ENCODE data around the gene TEX53.
A peak's percentile ranks its signal among the peaks of the same experiment; 100 is the strongest.

TEX53 gene

GRCh38 chr9:114682846-114683245 lies 25.2 kb upstream of the TEX53 start:
- no peak overlapping the region for H3K4me3 ChIP-seq (ENCODE audit: low read length, poor library complexity, severe bottlenecking)
- no peaks in the 10 kb centered on the region for H3K79me2 ChIP-seq (ENCODE audit: insufficient read depth, low read length)
- no peaks in the 10 kb centered on the region for H3F3A ChIP-seq (ENCODE audit: low read depth)
- H3K36me3 ChIP-seq (ENCODE audit: insufficient read depth, low read length): no peaks in the 10 kb centered on the region
- no peaks in the 10 kb centered on the region for H3K9me3 ChIP-seq (ENCODE audit: insufficient read depth, low read depth, low read length)
- no peak overlapping the region for H2AFZ ChIP-seq (ENCODE audit: low read length)
- no peak overlapping the region for H3K4me2 ChIP-seq (ENCODE audit: low read depth, low read length, poor library complexity, severe bottlenecking)
- no peaks in the 10 kb centered on the region for H3K9me2 ChIP-seq (replicated peaks; ENCODE audit: low read depth, low read length)
- H3K27me3 ChIP-seq (ENCODE audit: insufficient read depth, low read length, poor library complexity, severe bottlenecking): no peaks in the 10 kb centered on the region
- H4K20me1 ChIP-seq (ENCODE audit: insufficient read depth, low read length, poor library complexity, severe bottlenecking): no peaks in the 10 kb centered on the region
- H3K4me1 ChIP-seq (ENCODE audit: insufficient read depth, low read length, poor library complexity, severe bottlenecking): no peaks in the 10 kb centered on the region
- TF ChIP-seq CTCF (conservative IDR thresholded peaks at IDR 0.05; ENCODE audit: low read length) (no peak), EZH2phosphoT487 (IDR thresholded peaks at IDR 0.05; ENCODE audit: borderline replicate concordance) (no peak)
- H3K9ac ChIP-seq (ENCODE audit: low read depth, low read length, poor library complexity, severe bottlenecking): no peak overlapping the region

- Histone ChIP-seq H3K4me2 (ENCODE audit: low read depth, low read length, poor library complexity, severe bottlenecking) (peak within 1 kb of the TSS; percentile 1), H3K79me2 (ENCODE audit: insufficient read depth, low read length) (no peaks in the 10 kb centered on the region), H3K9ac (ENCODE audit: low read depth, low read length, poor library complexity, severe bottlenecking) (no peak within 1 kb of the TSS), H3K4me3 (ENCODE audit: low read length, poor library complexity, severe bottlenecking) (no peak within 1 kb of the TSS), H3K9me3 (ENCODE audit: insufficient read depth, low read depth, low read length) (no peaks in the 10 kb centered on the region), H3K4me1 (ENCODE audit: insufficient read depth, low read length, poor library complexity, severe bottlenecking) (no peaks in the 10 kb centered on the region), H3K9me2 (replicated peaks; ENCODE audit: low read depth, low read length) (no peaks in the 10 kb centered on the region), H4K20me1 (ENCODE audit: insufficient read depth, low read length, poor library complexity, severe bottlenecking) (no peaks in the 10 kb centered on the region), H3K36me3 (ENCODE audit: insufficient read depth, low read length) (no peaks in the 10 kb centered on the region), H3K27me3 (ENCODE audit: insufficient read depth, low read length, poor library complexity, severe bottlenecking) (no peaks in the 10 kb centered on the region), H2AFZ (ENCODE audit: low read length) (peak within 1 kb of the TSS; percentile 7; the same call in 1 of the 2 replicates), H3F3A (ENCODE audit: low read depth) (no peaks in the 10 kb centered on the region)
- TF ChIP-seq EZH2phosphoT487 (IDR thresholded peaks at IDR 0.05; ENCODE audit: borderline replicate concordance) (no peak), CTCF (conservative IDR thresholded peaks at IDR 0.05; ENCODE audit: low read length) (peak; percentile 73)
Observed at GRCh38 chr9:114681594-114682332, 24.2 kb upstream of the TEX53 start, which contains the start of gene TEX48. Gene TEX48 (minus strand): TSS chr9:114682192. CDS start chr9:114671723, 10,469 bp downstream.

- H3K9me3 ChIP-seq (ENCODE audit: insufficient read depth, low read depth, low read length): no peaks in the 10 kb centered on the region
- no peaks in the 10 kb centered on the region for H4K20me1 ChIP-seq (ENCODE audit: insufficient read depth, low read length, poor library complexity, severe bottlenecking)
- H3F3A ChIP-seq (ENCODE audit: low read depth): no peaks in the 10 kb centered on the region
- no peaks in the 10 kb centered on the region for H3K79me2 ChIP-seq (ENCODE audit: insufficient read depth, low read length)
- no peaks in the 10 kb centered on the region for H3K36me3 ChIP-seq (ENCODE audit: insufficient read depth, low read length)
- no peaks in the 10 kb centered on the region for H3K4me1 ChIP-seq (ENCODE audit: insufficient read depth, low read length, poor library complexity, severe bottlenecking)
- no peaks in the 10 kb centered on the region for H3K27me3 ChIP-seq (ENCODE audit: insufficient read depth, low read length, poor library complexity, severe bottlenecking)
- H3K4me2 ChIP-seq (ENCODE audit: low read depth, low read length, poor library complexity, severe bottlenecking): no peak overlapping the region
- TF ChIP-seq EZH2phosphoT487 (IDR thresholded peaks at IDR 0.05; ENCODE audit: borderline replicate concordance) (no peak), CTCF (conservative IDR thresholded peaks at IDR 0.05; ENCODE audit: low read length) (no peak)
- H3K9ac ChIP-seq (ENCODE audit: low read depth, low read length, poor library complexity, severe bottlenecking): no peak overlapping the region
- H3K9me2 ChIP-seq (replicated peaks; ENCODE audit: low read depth, low read length): no peaks in the 10 kb centered on the region
- no peak overlapping the region for H3K4me3 ChIP-seq (ENCODE audit: low read length, poor library complexity, severe bottlenecking)
- H2AFZ ChIP-seq (ENCODE audit: low read length): no peak overlapping the region
Observed at GRCh38 chr9:114680259-114681001, 22.8 kb upstream of the TEX53 start.
